Colonic mucosa (tissue), 4 donors: ENCODE results near the gene SLC9A9. TPM values are rescaled to one million over a fixed set of nuclear protein-coding genes. Genes with fewer than 3 reads are reported as not detected.

ENCODE experiments used
- DNase-seq: peaks from one replicate; pipeline ENCODE4 v3.0.0-alpha.2; 2020
- H3K27ac ChIP-seq: fragments of 200-600 bp; one replicate; pipeline ENCODE4 v1.8.0; 2021
- H3K27me3 ChIP-seq: fragments of 200-600 bp; one replicate; pipeline ENCODE4 v1.8.0; 2021
- H3K36me3 ChIP-seq: fragments of 200-600 bp; one replicate; pipeline ENCODE4 v1.8.0; 2021
- H3K4me1 ChIP-seq: fragments of 200-600 bp; one replicate; pipeline ENCODE4 v1.8.0; 2021; ENCODE audit warnings: mild to moderate bottlenecking
- H3K4me3 ChIP-seq: fragments of 200-600 bp; one replicate; pipeline ENCODE4 v1.8.0; 2021
- H3K9ac ChIP-seq, 2 donors: one replicate each; pipeline ENCODE4 v1.7.0; 2013; ENCODE audit warnings: control low read depth in 2 of 2, low read depth in 2 of 2, low read length in 2 of 2
- H3K9me3 ChIP-seq: fragments of 200-600 bp; one replicate; pipeline ENCODE4 v1.8.0; 2021
- intact Hi-C: fragments of 100-400 bp; cut with DNase I; formaldehyde crosslinking; loops from one replicate; pipeline ENCODE4 v1.14.1; 2022
- total RNA-seq, 2 donors: library from RNA; stranded (reverse); fragmentation: NEBNext Ultra II Directional in 1 of 2; extraction: Animal tissue kit (Norgen Biotek cat#: 25700) in 1 of 2; gene quantifications; one replicate each; pipeline ENCODE4 v1.2.1, GENCODE V29; 2021
- TF ChIP-seq, protein P1 (sequence below): fragments of 200-600 bp; IDR thresholded peaks from one replicate; pipeline ENCODE4 v1.8.0; 2022; ENCODE audit warnings: antibody characterized with exemption, mild to moderate bottlenecking
- donor health status: healthy.
- donor health status: DM: no; HTN: no; CAD: no.
- donor health status: DM: no; HTN: no; CAD: no.

Gene SLC9A9
- total RNA-seq, 2 donors from 2014 or later: 2.5 to 6.5 TPM

GRCh38 chr3:143840636-143841035 is 7.6 kb downstream of the SLC9A9 start:
- Histone ChIP-seq H3K4me1 (no peaks in the 10 kb centered on the region), H3K4me3 (no peak overlapping the region), H3K36me3 (no peaks in the 10 kb centered on the region), H3K27ac (no peak overlapping the region), H3K9me3 (no peaks in the 10 kb centered on the region), H3K9ac (no peak overlapping the region), H3K27me3 (no peaks in the 10 kb centered on the region)
- DNase-seq: no peak
- TF ChIP-seq, protein P1, sequence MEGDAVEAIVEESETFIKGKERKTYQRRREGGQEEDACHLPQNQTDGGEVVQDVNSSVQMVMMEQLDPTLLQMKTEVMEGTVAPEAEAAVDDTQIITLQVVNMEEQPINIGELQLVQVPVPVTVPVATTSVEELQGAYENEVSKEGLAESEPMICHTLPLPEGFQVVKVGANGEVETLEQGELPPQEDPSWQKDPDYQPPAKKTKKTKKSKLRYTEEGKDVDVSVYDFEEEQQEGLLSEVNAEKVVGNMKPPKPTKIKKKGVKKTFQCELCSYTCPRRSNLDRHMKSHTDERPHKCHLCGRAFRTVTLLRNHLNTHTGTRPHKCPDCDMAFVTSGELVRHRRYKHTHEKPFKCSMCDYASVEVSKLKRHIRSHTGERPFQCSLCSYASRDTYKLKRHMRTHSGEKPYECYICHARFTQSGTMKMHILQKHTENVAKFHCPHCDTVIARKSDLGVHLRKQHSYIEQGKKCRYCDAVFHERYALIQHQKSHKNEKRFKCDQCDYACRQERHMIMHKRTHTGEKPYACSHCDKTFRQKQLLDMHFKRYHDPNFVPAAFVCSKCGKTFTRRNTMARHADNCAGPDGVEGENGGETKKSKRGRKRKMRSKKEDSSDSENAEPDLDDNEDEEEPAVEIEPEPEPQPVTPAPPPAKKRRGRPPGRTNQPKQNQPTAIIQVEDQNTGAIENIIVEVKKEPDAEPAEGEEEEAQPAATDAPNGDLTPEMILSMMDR: no peak
- intact Hi-C loops: no loop called here

DNA sequence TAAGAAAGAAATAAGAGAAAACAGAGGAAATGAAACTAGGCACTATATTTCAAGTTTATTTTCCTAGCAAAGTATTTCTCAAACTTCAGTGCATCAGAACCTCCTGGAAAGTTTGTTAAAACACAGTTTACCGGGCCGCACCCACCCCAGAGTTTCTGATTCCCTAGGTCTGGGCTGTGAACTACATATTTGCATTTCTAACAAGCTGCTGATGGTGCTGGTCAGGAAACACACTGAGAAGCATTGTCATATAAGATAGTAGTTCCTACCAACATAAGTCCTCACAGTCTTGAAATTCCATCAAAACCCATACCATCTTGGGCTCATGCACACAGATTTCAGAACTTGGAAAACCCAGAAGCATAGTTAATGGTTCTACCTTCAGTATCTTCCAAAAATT is 8.3 kb downstream of the SLC9A9 start:
- no peak for DNase-seq
- Histone ChIP-seq H3K9ac (no peak overlapping the region), H3K27me3 (no peaks in the 10 kb centered on the region), H3K27ac (no peak overlapping the region), H3K4me3 (no peak overlapping the region), H3K9me3 (no peaks in the 10 kb centered on the region), H3K36me3 (no peaks in the 10 kb centered on the region), H3K4me1 (no peaks in the 10 kb centered on the region)
- TF ChIP-seq, protein P1: no peak
- intact Hi-C loops: no loop called here

- H3K9me3 ChIP-seq: no peaks in the 10 kb centered on the region
- H3K27me3 ChIP-seq: no peaks in the 10 kb centered on the region
- no peak overlapping the region for H3K9ac ChIP-seq
- intact Hi-C loops: no loop called here
- no peaks in the 10 kb centered on the region for H3K4me1 ChIP-seq
- H3K4me3 ChIP-seq: no peak overlapping the region
- no peak overlapping the region for H3K27ac ChIP-seq
- TF ChIP-seq, protein P1: no peak
- no peak for DNase-seq
- no peaks in the 10 kb centered on the region for H3K36me3 ChIP-seq
Observed at GRCh38 chr3:143837076-143837475, 11.2 kb downstream of the SLC9A9 start.

DNA sequence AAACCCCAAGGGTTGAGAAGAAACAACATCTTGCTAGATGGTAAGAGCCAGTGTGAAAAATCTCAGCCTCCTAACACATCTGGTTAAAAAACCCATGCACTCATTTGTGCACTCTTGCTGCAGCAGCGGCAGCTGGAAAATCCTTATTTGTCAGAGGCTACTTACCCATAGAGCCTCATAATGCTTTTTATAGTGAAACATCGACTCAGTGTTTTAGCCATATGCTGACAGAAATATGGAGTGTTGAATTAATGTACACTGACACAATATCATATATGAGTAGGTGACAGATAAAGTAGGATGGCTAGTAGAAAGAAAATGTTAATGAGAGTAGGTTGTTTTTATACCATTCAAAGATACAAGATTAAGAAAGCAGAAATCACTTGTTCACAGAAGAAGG is 13.0 kb downstream of the SLC9A9 start:
- TF ChIP-seq, protein P1: no peak
- Histone ChIP-seq H3K4me3 (no peak overlapping the region), H3K27ac (no peak overlapping the region), H3K36me3 (no peaks in the 10 kb centered on the region), H3K9me3 (no peaks in the 10 kb centered on the region), H3K27me3 (no peaks in the 10 kb centered on the region), H3K4me1 (no peaks in the 10 kb centered on the region), H3K9ac (no peak overlapping the region)
- no peak for DNase-seq
- intact Hi-C loops: no loop called here

- no peak for DNase-seq
- Histone ChIP-seq H3K27ac (no peak overlapping the region), H3K4me1 (no peaks in the 10 kb centered on the region), H3K27me3 (no peaks in the 10 kb centered on the region), H3K9ac (no peak overlapping the region), H3K4me3 (no peak overlapping the region), H3K36me3 (no peaks in the 10 kb centered on the region), H3K9me3 (no peaks in the 10 kb centered on the region)
- intact Hi-C loops: no loop called here
- TF ChIP-seq, protein P1: no peak
Observed at GRCh38 chr3:143832433-143832832, 15.8 kb downstream of the SLC9A9 start.

DNA sequence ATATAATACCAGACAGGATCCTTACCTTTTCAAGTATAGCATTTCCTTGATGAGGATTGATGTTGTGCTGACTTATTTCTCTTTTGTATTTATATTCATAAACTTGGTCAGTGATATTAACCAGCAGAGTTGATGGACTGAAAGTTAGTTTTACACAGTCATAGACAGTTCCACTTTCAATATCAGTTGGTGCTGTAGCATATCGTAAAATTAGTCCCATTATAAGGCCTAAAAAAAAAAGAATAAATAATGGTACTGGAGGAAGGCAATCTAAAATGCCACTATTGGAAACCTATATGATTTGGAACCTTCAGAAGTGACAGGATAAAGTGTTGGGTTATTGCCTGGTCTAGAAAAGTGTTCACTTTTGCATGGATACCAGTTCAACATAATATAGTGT is 16.3 kb downstream of the SLC9A9 start:
- Histone ChIP-seq H3K27me3 (no peaks in the 10 kb centered on the region), H3K4me1 (no peaks in the 10 kb centered on the region), H3K36me3 (no peaks in the 10 kb centered on the region), H3K9ac (no peak overlapping the region), H3K9me3 (no peaks in the 10 kb centered on the region), H3K4me3 (no peak overlapping the region), H3K27ac (no peak overlapping the region)
- intact Hi-C loops: no loop called here
- DNase-seq: no peak
- TF ChIP-seq, protein P1: no peak
